ENCODE data around the gene ZYG11B.
"Not testable (repeated sequence)": the region's sequence is repeated elsewhere in the genome, so short reads cannot be mapped to it uniquely, and the experiment has no call there.

The ZYG11B gene

DNA sequence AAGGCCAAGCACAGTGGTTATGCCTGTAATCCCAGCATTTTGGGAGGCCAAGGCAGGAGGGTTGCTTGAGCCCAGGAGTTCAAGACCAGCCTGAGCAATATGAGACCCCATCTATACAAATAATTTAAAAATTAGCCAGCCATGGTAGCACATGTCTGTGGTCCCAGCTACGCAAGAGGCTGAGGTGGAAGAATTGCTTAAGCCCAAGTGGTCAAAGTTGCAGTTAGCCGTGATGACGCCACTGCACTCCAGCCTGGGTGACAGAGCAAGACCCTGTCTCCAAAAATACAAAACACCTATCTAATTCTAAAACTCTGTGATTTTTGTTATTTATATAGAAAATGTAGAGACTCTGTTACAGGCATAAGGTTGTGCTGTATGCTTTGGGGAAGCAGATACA, 72.1 kb downstream of the ZYG11B start:
- Histone ChIP-seq H3K36me3 (ENCODE audit: insufficient read depth, low read length) (peaks cover 6% of the 10 kb centered on the region), H3K9me3 (ENCODE audit: low read depth, low read length) (no peaks in the 10 kb centered on the region), H3K27ac (no peak overlapping the region), H3K9ac (ENCODE audit: insufficient read length) (no peak overlapping the region), H3K4me3 (no peak overlapping the region)
- DNase-seq (ENCODE audit: low read depth, low spot score) = no peak
- TF ChIP-seq FOXP2 (optimal IDR thresholded peaks at IDR 0.05; ENCODE audit: control extremely low read depth, extremely low read length, insufficient read depth) = no peak
- TF ChIP-seq EZH2 (IDR thresholded peaks at IDR 0.05) = no peak
- TF ChIP-seq POLR2AphosphoS5 (IDR thresholded peaks at IDR 0.05; ENCODE audit: borderline replicate concordance, low read depth, low read length) = no peak

DNA sequence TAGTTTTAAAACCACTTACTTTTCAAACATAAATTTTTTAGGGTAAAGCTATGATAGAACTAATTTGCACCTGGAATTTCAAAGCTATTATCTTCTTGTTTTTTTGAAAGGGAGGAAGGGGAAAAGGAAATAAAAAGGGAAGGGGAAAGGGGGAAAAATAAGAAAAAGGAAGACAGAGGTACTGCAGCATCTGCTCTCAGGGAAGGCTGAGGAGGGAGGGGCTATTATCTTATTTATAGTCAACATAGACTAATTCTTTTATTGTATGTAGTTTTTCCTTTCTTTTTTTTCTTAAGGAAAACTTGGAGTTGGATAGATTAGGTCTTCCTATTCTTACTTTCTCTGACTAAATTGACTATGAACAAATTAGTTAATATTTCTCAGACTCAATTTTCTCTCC, 74.8 kb downstream of the ZYG11B start:
- no peak for TF ChIP-seq FOXP2 (optimal IDR thresholded peaks at IDR 0.05; ENCODE audit: control extremely low read depth, extremely low read length, insufficient read depth)
- no peak for TF ChIP-seq POLR2AphosphoS5 (IDR thresholded peaks at IDR 0.05; ENCODE audit: borderline replicate concordance, low read depth, low read length)
- TF ChIP-seq EZH2 (IDR thresholded peaks at IDR 0.05) = no peak
- no peak overlapping the region for H3K27ac ChIP-seq
- H3K36me3 ChIP-seq (ENCODE audit: insufficient read depth, low read length) = peaks cover 6% of the 10 kb centered on the region
- DNase-seq (ENCODE audit: low read depth, low spot score) = no peak
- no peak overlapping the region for H3K4me3 ChIP-seq
- H3K9ac ChIP-seq (ENCODE audit: insufficient read length) = no peak overlapping the region
- no peaks in the 10 kb centered on the region for H3K9me3 ChIP-seq (ENCODE audit: low read depth, low read length)

GRCh38 chr1:52804083-52804482, 77.8 kb downstream of the ZYG11B start:
- not testable (repeated sequence) for H3K4me3 ChIP-seq; H3K9ac ChIP-seq (ENCODE audit: insufficient read length); DNase-seq (ENCODE audit: low read depth, low spot score); H3K27ac ChIP-seq; H3K9me3 ChIP-seq (ENCODE audit: low read depth, low read length); H3K36me3 ChIP-seq (ENCODE audit: insufficient read depth, low read length)

- no peak overlapping the region for H3K4me3 ChIP-seq
- no peak overlapping the region for H3K9ac ChIP-seq (ENCODE audit: insufficient read length)
- no peak overlapping the region for H3K27ac ChIP-seq
- peaks cover 8% of the 10 kb centered on the region; the same call in 1 of the 2 replicates for H3K36me3 ChIP-seq (ENCODE audit: insufficient read depth, low read length)
- no peaks in the 10 kb centered on the region for H3K9me3 ChIP-seq (ENCODE audit: low read depth, low read length)
- no peak for DNase-seq (ENCODE audit: low read depth, low spot score)
- no peak for TF ChIP-seq POLR2AphosphoS5 (IDR thresholded peaks at IDR 0.05; ENCODE audit: borderline replicate concordance, low read depth, low read length)
- TF ChIP-seq EZH2 (IDR thresholded peaks at IDR 0.05) = no peak
- no peak for TF ChIP-seq FOXP2 (optimal IDR thresholded peaks at IDR 0.05; ENCODE audit: control extremely low read depth, extremely low read length, insufficient read depth)
These were observed 88.2 kb downstream of the ZYG11B start for GRCh38 chr1:52814465-52814864.

- not testable (repeated sequence) for H3K27ac ChIP-seq; H3K9ac ChIP-seq (ENCODE audit: insufficient read length); DNase-seq (ENCODE audit: low read depth, low spot score); H3K4me3 ChIP-seq; H3K36me3 ChIP-seq (ENCODE audit: insufficient read depth, low read length); H3K9me3 ChIP-seq (ENCODE audit: low read depth, low read length)
These were observed 94.6 kb downstream of the ZYG11B start for GRCh38 chr1:52820830-52821229.

DNA sequence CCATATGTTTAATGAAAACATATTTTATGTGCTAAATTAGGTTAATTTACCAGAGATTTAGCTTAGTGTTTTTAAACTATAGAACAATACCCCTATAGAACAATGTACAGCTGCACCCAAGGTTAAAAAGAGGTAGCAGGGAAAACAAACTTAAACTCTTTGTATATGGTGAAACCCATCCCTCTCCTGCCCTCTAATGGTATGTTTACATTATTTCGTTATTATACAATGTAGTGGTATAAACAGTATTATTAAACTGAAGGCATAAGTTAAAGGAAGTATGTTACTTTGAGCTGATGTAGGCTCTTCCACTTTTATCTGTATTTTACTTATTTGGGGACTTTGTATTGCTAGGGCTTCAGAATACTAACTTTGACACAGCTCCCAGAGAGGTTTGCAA, 99.6 kb downstream of the ZYG11B start:
- TF ChIP-seq POLR2AphosphoS5 (IDR thresholded peaks at IDR 0.05; ENCODE audit: borderline replicate concordance, low read depth, low read length) (no peak), EZH2 (IDR thresholded peaks at IDR 0.05) (no peak), FOXP2 (optimal IDR thresholded peaks at IDR 0.05; ENCODE audit: control extremely low read depth, extremely low read length, insufficient read depth) (no peak)
- H3K4me3 ChIP-seq = no peak overlapping the region
- DNase-seq (ENCODE audit: low read depth, low spot score) = no peak
- H3K27ac ChIP-seq = no peak overlapping the region
- H3K9me3 ChIP-seq (ENCODE audit: low read depth, low read length) = no peaks in the 10 kb centered on the region
- H3K9ac ChIP-seq (ENCODE audit: insufficient read length) = no peak overlapping the region
- no peaks in the 10 kb centered on the region for H3K36me3 ChIP-seq (ENCODE audit: insufficient read depth, low read length)

DNA sequence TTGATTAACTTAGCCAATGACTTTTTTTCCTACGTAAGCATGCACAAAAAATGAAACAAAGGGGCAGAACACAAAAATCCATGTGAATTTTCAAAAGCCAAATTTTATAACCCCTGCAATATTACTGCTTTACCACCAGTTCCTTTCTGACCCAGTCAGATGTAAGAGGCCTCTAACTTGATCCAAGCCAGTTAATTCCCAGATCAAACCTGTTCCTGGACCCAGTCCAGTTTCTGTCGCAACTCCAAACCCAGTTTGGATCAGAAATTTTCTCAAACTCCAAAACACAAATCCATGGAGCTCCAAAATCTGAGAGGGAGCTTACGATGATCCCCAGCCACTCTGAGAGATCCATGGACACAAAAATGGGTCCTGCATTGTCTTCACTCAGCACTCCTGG, 108.5 kb downstream of the ZYG11B start:
- Histone ChIP-seq H3K27ac (no peak overlapping the region), H3K36me3 (ENCODE audit: insufficient read depth, low read length) (no peaks in the 10 kb centered on the region), H3K4me3 (no peak overlapping the region), H3K9ac (ENCODE audit: insufficient read length) (no peak overlapping the region), H3K9me3 (ENCODE audit: low read depth, low read length) (no peaks in the 10 kb centered on the region)
- no peak for DNase-seq (ENCODE audit: low read depth, low spot score)
- TF ChIP-seq EZH2 (IDR thresholded peaks at IDR 0.05) (no peak), FOXP2 (optimal IDR thresholded peaks at IDR 0.05; ENCODE audit: control extremely low read depth, extremely low read length, insufficient read depth) (no peak), POLR2AphosphoS5 (IDR thresholded peaks at IDR 0.05; ENCODE audit: borderline replicate concordance, low read depth, low read length) (no peak)

- TF ChIP-seq POLR2AphosphoS5 (IDR thresholded peaks at IDR 0.05; ENCODE audit: borderline replicate concordance, low read depth, low read length) (no peak), FOXP2 (optimal IDR thresholded peaks at IDR 0.05; ENCODE audit: control extremely low read depth, extremely low read length, insufficient read depth) (no peak), EZH2 (IDR thresholded peaks at IDR 0.05) (no peak)
- Histone ChIP-seq H3K27ac (no peak overlapping the region), H3K4me3 (no peak overlapping the region), H3K9ac (ENCODE audit: insufficient read length) (no peak overlapping the region), H3K36me3 (ENCODE audit: insufficient read depth, low read length) (no peaks in the 10 kb centered on the region), H3K9me3 (ENCODE audit: low read depth, low read length) (no peaks in the 10 kb centered on the region)
- no peak for DNase-seq (ENCODE audit: low read depth, low spot score)
These were observed 109.8 kb downstream of the ZYG11B start for GRCh38 chr1:52836035-52836434.

GRCh38 chr1:52839175-52839574, 112.9 kb downstream of the ZYG11B start:
- DNase-seq (ENCODE audit: low read depth, low spot score); H3K4me3 ChIP-seq; H3K9ac ChIP-seq (ENCODE audit: insufficient read length); H3K9me3 ChIP-seq (ENCODE audit: low read depth, low read length); H3K27ac ChIP-seq; H3K36me3 ChIP-seq (ENCODE audit: insufficient read depth, low read length): not testable (repeated sequence)

Measured in SK-N-MC (cell line).